Activated CD4-positive, alpha-beta T cell treated with anti-CD3 and anti-CD28 coated beads for 1 hour (primary cell): ENCODE measurements around the gene TCF7L2.

Experiments used
- DNase-seq: peaks from one replicate; pipeline ENCODE4 v3.0.0-alpha.2; 2020

The TCF7L2 gene

GRCh38 chr10:113187063-113187777 is 237.2 kb downstream of the TCF7L2 start:
- DNase-seq = no peak

- no peak for DNase-seq
Measured at GRCh38 chr10:113199459-113199858, 249.4 kb downstream of the TCF7L2 start.

GRCh38 chr10:113202011-113202410 is 252.0 kb downstream of the TCF7L2 start:
- no peak for DNase-seq

GRCh38 chr10:113207924-113208323 is 257.9 kb downstream of the TCF7L2 start:
- DNase-seq = no peak

- no peak for DNase-seq
Measured at GRCh38 chr10:113213035-113213434, 263.0 kb downstream of the TCF7L2 start.

- DNase-seq = no peak
Measured at GRCh38 chr10:113214331-113214730, 264.3 kb downstream of the TCF7L2 start.

GRCh38 chr10:113216102-113216501 is 266.1 kb downstream of the TCF7L2 start:
- no peak for DNase-seq
